GM12873 (cell line): Measurements from ENCODE around the gene PRPF6.
A peak's percentile ranks its signal among the peaks of the same experiment; 100 is the strongest.

Source experiments
- CTCF ChIP-seq: IDR thresholded peaks from 2 replicates; pipeline ENCODE4 v1.5.1; 2012; ENCODE audit warnings: low read depth, mild to moderate bottlenecking, moderate library complexity, low read length, control low read depth; ENCODE audit not compliant: insufficient read depth; ENCODE audit errors: missing control alignments

Gene PRPF6

GRCh38 chr20:63980806-63981728 lies at the start of gene PRPF6:
PRPF6 (plus strand) TSS chr20:63981132; CDS start chr20:63981246, 114 bp downstream.
- TF ChIP-seq CTCF, result peak; percentile 92

- no peak for TF ChIP-seq CTCF
Observed at GRCh38 chr20:63931735-63932134, 49.2 kb upstream of the PRPF6 start.

- TF ChIP-seq CTCF, result no peak
Observed at GRCh38 chr20:63932606-63933160, 48.2 kb upstream of the PRPF6 start.

GRCh38 chr20:63933646-63934045 lies 47.3 kb upstream of the PRPF6 start:
- TF ChIP-seq CTCF, result no peak

GRCh38 chr20:63934271-63935068 lies 46.5 kb upstream of the PRPF6 start:
- peak; percentile 42 for TF ChIP-seq CTCF

GRCh38 chr20:63935447-63935846 lies 45.5 kb upstream of the PRPF6 start:
- TF ChIP-seq CTCF, result no peak

- no peak for TF ChIP-seq CTCF
Observed at GRCh38 chr20:63937596-63937995, 43.3 kb upstream of the PRPF6 start.
